Neuron (in vitro differentiated cells): ENCODE measurements around the gene MSRB1.

Source experiments
- H2AFZ ChIP-seq: one replicate; pipeline ENCODE4 v1.6.1; 2013; ENCODE audit warnings: low read depth, mild to moderate bottlenecking, inconsistent platforms, low read length, moderate library complexity
- H3K27me3 ChIP-seq: one replicate; pipeline ENCODE4 v1.6.1; 2013; ENCODE audit warnings: low read length; ENCODE audit not compliant: insufficient read depth
- H3K36me3 ChIP-seq: one replicate; pipeline ENCODE4 v1.6.1; 2013; ENCODE audit warnings: low read length; ENCODE audit not compliant: insufficient read depth
- H3K4me1 ChIP-seq: one replicate; pipeline ENCODE4 v1.6.1; 2013; ENCODE audit warnings: low read length; ENCODE audit not compliant: insufficient read depth
- H3K4me3 ChIP-seq: 2 replicates; pipeline ENCODE4 v1.5.1; 2013; ENCODE audit warnings: mild to moderate bottlenecking, low read length, moderate library complexity
- H3K9me3 ChIP-seq: one replicate; pipeline ENCODE4 v1.6.1; 2013; ENCODE audit warnings: low read length

MSRB1 gene

GRCh38 chr16:1983544-1984346 lies 40.7 kb upstream of the MSRB1 start, which contains the start of gene GFER:
TSS of gene GFER (plus strand) at chr16:1984193. CDS start at chr16:1984219, 26 bp downstream.
- Histone ChIP-seq H3K4me1 (peaks cover 32% of the 10 kb centered on the region), H3K9me3 (no peaks in the 10 kb centered on the region), H2AFZ (peak within 1 kb of the TSS; percentile 54), H3K4me3 (peak within 1 kb of the TSS; percentile 72), H3K36me3 (peaks cover 22% of the 10 kb centered on the region), H3K27me3 (no peaks in the 10 kb centered on the region)

GRCh38 chr16:1982991-1983543 lies 40.1 kb upstream of the MSRB1 start:
- Histone ChIP-seq H3K27me3 (no peaks in the 10 kb centered on the region), H3K4me1 (peaks cover 32% of the 10 kb centered on the region), H3K4me3 (peak overlapping the region; percentile 46), H2AFZ (peak overlapping the region; percentile 54), H3K9me3 (no peaks in the 10 kb centered on the region), H3K36me3 (peaks cover 28% of the 10 kb centered on the region)

- no peak overlapping the region for H2AFZ ChIP-seq
- H3K4me3 ChIP-seq = no peak overlapping the region
- no peaks in the 10 kb centered on the region for H3K9me3 ChIP-seq
- peaks cover 38% of the 10 kb centered on the region for H3K36me3 ChIP-seq
- H3K4me1 ChIP-seq = peaks cover 32% of the 10 kb centered on the region
- no peaks in the 10 kb centered on the region for H3K27me3 ChIP-seq
Observed at GRCh38 chr16:1982013-1982433, 39.0 kb upstream of the MSRB1 start.

GRCh38 chr16:1981398-1981836 lies 38.4 kb upstream of the MSRB1 start, which contains the start of gene NOXO1:
TSS of gene NOXO1 (minus strand) at chr16:1981469. CDS start at chr16:1981179, 290 bp downstream.
- peaks cover 38% of the 10 kb centered on the region for H3K36me3 ChIP-seq
- no peaks in the 10 kb centered on the region for H3K27me3 ChIP-seq
- peaks cover 32% of the 10 kb centered on the region for H3K4me1 ChIP-seq
- no peak within 1 kb of the TSS for H2AFZ ChIP-seq
- H3K4me3 ChIP-seq = no peak within 1 kb of the TSS
- H3K9me3 ChIP-seq = no peaks in the 10 kb centered on the region

GRCh38 chr16:1980770-1981087 lies 37.7 kb upstream of the MSRB1 start:
- H3K36me3 ChIP-seq = peaks cover 38% of the 10 kb centered on the region
- H3K4me3 ChIP-seq = no peak overlapping the region
- H3K9me3 ChIP-seq = no peaks in the 10 kb centered on the region
- H3K4me1 ChIP-seq = peaks cover 32% of the 10 kb centered on the region
- no peak overlapping the region for H2AFZ ChIP-seq
- no peaks in the 10 kb centered on the region for H3K27me3 ChIP-seq

- Histone ChIP-seq H2AFZ (no peak overlapping the region), H3K4me3 (no peak overlapping the region), H3K27me3 (no peaks in the 10 kb centered on the region), H3K4me1 (peaks cover 26% of the 10 kb centered on the region), H3K36me3 (peaks cover 42% of the 10 kb centered on the region), H3K9me3 (no peaks in the 10 kb centered on the region)
Observed at GRCh38 chr16:1980030-1980769, 37.2 kb upstream of the MSRB1 start.

GRCh38 chr16:1979271-1980029 lies 36.5 kb upstream of the MSRB1 start:
- no peaks in the 10 kb centered on the region for H3K9me3 ChIP-seq
- no peak overlapping the region for H3K4me3 ChIP-seq
- peaks cover 20% of the 10 kb centered on the region for H3K4me1 ChIP-seq
- peaks cover 47% of the 10 kb centered on the region for H3K36me3 ChIP-seq
- no peak overlapping the region for H2AFZ ChIP-seq
- no peaks in the 10 kb centered on the region for H3K27me3 ChIP-seq

- peaks cover 47% of the 10 kb centered on the region for H3K36me3 ChIP-seq
- H2AFZ ChIP-seq = no peak overlapping the region
- H3K27me3 ChIP-seq = no peaks in the 10 kb centered on the region
- no peak overlapping the region for H3K4me3 ChIP-seq
- H3K4me1 ChIP-seq = peaks cover 19% of the 10 kb centered on the region
- no peaks in the 10 kb centered on the region for H3K9me3 ChIP-seq
Observed at GRCh38 chr16:1978476-1979120, 35.6 kb upstream of the MSRB1 start.

- Histone ChIP-seq H3K27me3 (no peaks in the 10 kb centered on the region), H3K4me1 (peaks cover 15% of the 10 kb centered on the region), H2AFZ (no peak overlapping the region), H3K9me3 (no peaks in the 10 kb centered on the region), H3K4me3 (no peak overlapping the region), H3K36me3 (peaks cover 47% of the 10 kb centered on the region)
Observed at GRCh38 chr16:1977875-1978268, 34.9 kb upstream of the MSRB1 start.

GRCh38 chr16:1976951-1977874 lies 34.2 kb upstream of the MSRB1 start:
- H3K36me3 ChIP-seq = peaks cover 47% of the 10 kb centered on the region
- H3K27me3 ChIP-seq = no peaks in the 10 kb centered on the region
- H3K9me3 ChIP-seq = no peaks in the 10 kb centered on the region
- H3K4me3 ChIP-seq = no peak overlapping the region
- H2AFZ ChIP-seq = no peak overlapping the region
- H3K4me1 ChIP-seq = peaks cover 17% of the 10 kb centered on the region

- Histone ChIP-seq H2AFZ (no peak overlapping the region), H3K4me3 (no peak overlapping the region), H3K9me3 (no peaks in the 10 kb centered on the region), H3K27me3 (no peaks in the 10 kb centered on the region), H3K4me1 (peaks cover 7% of the 10 kb centered on the region), H3K36me3 (peaks cover 47% of the 10 kb centered on the region)
Observed at GRCh38 chr16:1976216-1976520, 33.2 kb upstream of the MSRB1 start.
